Heart left ventricle (tissue), 16 donors: Measurements from ENCODE around the gene FOXE1. TPM values are rescaled to one million over a fixed set of nuclear protein-coding genes. Genes with fewer than 3 reads are reported as not detected.

ENCODE experiments used
- ATAC-seq, 4 donors: fragments of 200-7000 bp; cut with Tn5 transposase; one replicate each; pipeline ENCODE4 v1.9.1; 2020 to 2022; ENCODE audit warnings: moderate library complexity in 4 of 4, mild to moderate bottlenecking in 3 of 4, moderate number of reproducible peaks in 1 of 4
- DNase-seq, 5 donors: peaks; one replicate each; pipeline ENCODE4 v3.0.0-alpha.2; 2020
- H3K27ac ChIP-seq, 12 donors: fragments of 200-600 bp; sonication (generic) in 4 of 12; one replicate each; pipeline versions ENCODE4 v1.5.0 to v1.8.0; 2016 to 2022; ENCODE audit warnings: mild to moderate bottlenecking in 2 of 12
- H3K27me3 ChIP-seq, 9 donors: fragments of 200-600 bp; sonication (generic) in 2 of 9; one replicate each; pipeline versions ENCODE4 v1.5.1 to v1.8.0; 2016 to 2022; ENCODE audit warnings: mild to moderate bottlenecking in 3 of 9
- H3K36me3 ChIP-seq, 9 donors: fragments of 200-600 bp; sonication (generic) in 2 of 9; one replicate each; pipeline versions ENCODE4 v1.5.0 to v1.8.0; 2018 to 2022; ENCODE audit warnings: mild to moderate bottlenecking in 2 of 9
- H3K4me1 ChIP-seq, 12 donors: fragments of 200-600 bp; sonication (generic) in 4 of 12; one replicate each; pipeline versions ENCODE4 v1.5.0 to v1.8.0; 2016 to 2022; ENCODE audit warnings: mild to moderate bottlenecking in 3 of 12
- H3K4me3 ChIP-seq, 12 donors: fragments of 200-600 bp; sonication (generic) in 4 of 12; one replicate each; pipeline versions ENCODE4 v1.5.0 to v1.8.0; 2017 to 2022; ENCODE audit warnings: mild to moderate bottlenecking in 9 of 12, moderate library complexity in 4 of 12
- H3K9me3 ChIP-seq, 12 donors: fragments of 200-600 bp; sonication (generic) in 4 of 12; one replicate each; pipeline versions ENCODE4 v1.5.0 to v1.8.0; 2016 to 2022; ENCODE audit warnings: mild to moderate bottlenecking in 1 of 12
- CTCF ChIP-seq, 12 donors: fragments of 200-600 bp; sonication (generic) in 4 of 12; IDR thresholded peaks; one replicate each; pipeline versions ENCODE4 v1.5.0 to v1.8.0; 2018 to 2022; ENCODE audit warnings: antibody characterized with exemption in 12 of 12, mild to moderate bottlenecking in 5 of 12
- POLR2A ChIP-seq, 2 donors: fragments of 450-650 bp; IDR thresholded peaks; one replicate each; pipeline ENCODE4 v1.6.1; 2017; ENCODE audit warnings: antibody characterized with exemption in 2 of 2, mild to moderate bottlenecking in 2 of 2, moderate library complexity in 2 of 2
- WGBS, 4 donors: extraction: QIAGEN DNeasy Blood & Tissue Kit in 2 of 4; methylation state at CpG; one replicate each; pipeline versions ENCODE4 v1.1.5 to v1.1.7; 2013 to 2018; 5-methylcytosine and 5-hydroxymethylcytosine counted together
- intact Hi-C, 10 donors: fragments of 100-400 bp; cut with DNase I; formaldehyde crosslinking; loops; one replicate each; pipeline versions ENCODE4 v1.11.1 to v1.14.2; 2022
- polyA plus RNA-seq, 2 donors: library from polyadenylated mRNA; stranded (reverse); fragments of 200-250 nt; gene quantifications; one replicate each; pipeline ENCODE4 v1.2.3, GENCODE V29; 2013
- total RNA-seq, 9 donors: library from RNA; depleted of rRNA in 2 of 9; stranded (reverse); fragments of >200 nt in 2 of 9; fragmentation: NEBNext Ultra II Directional in 3 of 9; extraction: Animal tissue kit (Norgen Biotek cat#: 25700) in 3 of 9; gene quantifications; one replicate each; pipeline versions ENCODE4 v1.1.0 to v1.2.4, GENCODE V29; 2016 to 2023
- donor health status: ischemic (EF 13 %, LVEDD 7.1; RV severe dilation, severe dysfunction).
- donor health status: healthy with polysubstance abuse.
- donor health status: DM: no; HTN: yes; CAD: no.
- donor health status: DM: no; HTN: no; CAD: no.
- donor health status: ischemic (EF 25% LVEDD 6.9; RV normal size, moderate dysfunction).
- donor health status: ischemic (EF 25% LVEDD 5.7; RV mildly dilated, moderate dysfunction).
- donor health status: healthy.
- donor health status: DM: yes; HTN: yes; CAD: no.
- donor health status: ischemic (EF 35%, LVEDD 5.7; RV mildly dilated, moderate dysfunction).
- donor health status: nonischemic (EF 11% LVEDD 7.7; RV severe dilation, severe dysfunction).
- donor health status: DM: yes; HTN: yes; CAD: no.
- donor health status: PGD.
- donor health status: ischemic (EF 29% LVEDD 5.4; RV normal size, mild dysfunction).
- donor health status: nonischemic (EF 23%, LVEDD 6.1; RV moderate dilation, normal function).

FOXE1 gene
- total and polyA plus RNA-seq, 11 donors: not detected

- no peak for TF ChIP-seq CTCF (IDR thresholded peaks at IDR 0.05)
- no peak for TF ChIP-seq POLR2A (IDR thresholded peaks at IDR 0.05)
- Histone ChIP-seq H3K27me3 (peaks cover 0 to 34% (median 0%) of the 10 kb centered on the region in 9 donors), H3K36me3 (no peaks in the 10 kb centered on the region), H3K9me3 (no peaks in the 10 kb centered on the region), H3K4me3 (no peak overlapping the region), H3K4me1 (peaks cover 0 to 8% (median 0%) of the 10 kb centered on the region in 12 donors), H3K27ac (no peak overlapping the region)
- intact Hi-C loops: no loop called here
- WGBS, 4 donors: 31 to 39% (median 38%) methylated on average over 13 to 15 of the region's 15 CpGs
- ATAC-seq (peak in 3 of 4 donors; percentile 46 to 68 (median 67)), DNase-seq (peak in 1 of 5 donors; percentile 37)
Measured at GRCh38 chr9:97830884-97831829, 21.9 kb upstream of the FOXE1 start.

- H3K9me3 ChIP-seq: no peaks in the 10 kb centered on the region
- ATAC-seq: no peak
- no peak for DNase-seq
- H3K4me3 ChIP-seq: no peak overlapping the region
- 46 to 54% (median 51%) methylated on average over 8 to 10 of the region's 10 CpGs for whole genome bisulfite sequencing, 4 donors
- H3K27ac ChIP-seq: no peak overlapping the region
- no peak for TF ChIP-seq CTCF (IDR thresholded peaks at IDR 0.05)
- no peak for TF ChIP-seq POLR2A (IDR thresholded peaks at IDR 0.05)
- H3K36me3 ChIP-seq: no peaks in the 10 kb centered on the region
- H3K27me3 ChIP-seq: peaks cover 0 to 32% (median 6%) of the 10 kb centered on the region in 9 donors
- peaks cover 0 to 8% (median 0%) of the 10 kb centered on the region in 12 donors for H3K4me1 ChIP-seq
- intact Hi-C loops: no loop called here
Measured at GRCh38 chr9:97831843-97832636, 21.0 kb upstream of the FOXE1 start.

GRCh38 chr9:97840521-97840920 is 12.5 kb upstream of the FOXE1 start:
- no peaks in the 10 kb centered on the region for H3K9me3 ChIP-seq
- ATAC-seq (no peak), DNase-seq (no peak)
- no peak overlapping the region for H3K4me3 ChIP-seq
- H3K27me3 ChIP-seq: peaks cover 2 to 91% (median 33%) of the 10 kb centered on the region in 9 donors
- no peaks in the 10 kb centered on the region for H3K36me3 ChIP-seq
- intact Hi-C loops: no loop called here
- TF ChIP-seq CTCF (IDR thresholded peaks at IDR 0.05) (no peak), POLR2A (IDR thresholded peaks at IDR 0.05) (no peak)
- no peak overlapping the region for H3K27ac ChIP-seq
- no peaks in the 10 kb centered on the region for H3K4me1 ChIP-seq

GRCh38 chr9:97842960-97843359 is 10.1 kb upstream of the FOXE1 start:
- H3K27ac ChIP-seq: no peak overlapping the region
- no peaks in the 10 kb centered on the region for H3K9me3 ChIP-seq
- 72 to 81% (median 75%) methylated on average over 2 of the region's 2 CpGs for WGBS, 4 donors
- peaks cover 21 to 95% (median 47%) of the 10 kb centered on the region in 9 donors for H3K27me3 ChIP-seq
- H3K4me3 ChIP-seq: no peak overlapping the region
- ATAC-seq: no peak
- no peak for DNase-seq
- no peak for TF ChIP-seq CTCF (IDR thresholded peaks at IDR 0.05)
- no peak for TF ChIP-seq POLR2A (IDR thresholded peaks at IDR 0.05)
- no peaks in the 10 kb centered on the region for H3K36me3 ChIP-seq
- peaks cover 0 to 7% (median under 1%) of the 10 kb centered on the region in 12 donors for H3K4me1 ChIP-seq
- intact Hi-C loops: no loop called here
